HUES6 (cell line): ENCODE results near the gene TMEFF2.

Source experiments
- H3K27ac ChIP-seq: 2 replicates; pipeline ENCODE4 v1.7.0; 2013; ENCODE audit warnings: low read depth, mild to moderate bottlenecking, low read length, inconsistent platforms
- H3K27me3 ChIP-seq: 2 replicates; pipeline ENCODE4 v1.6.1; 2013; ENCODE audit warnings: low read length; ENCODE audit not compliant: control insufficient read depth, insufficient read depth
- H3K36me3 ChIP-seq: 2 replicates; pipeline ENCODE4 v1.6.1; 2013; ENCODE audit warnings: low read length; ENCODE audit not compliant: control insufficient read depth, insufficient read depth
- H3K4me1 ChIP-seq: 2 replicates; pipeline ENCODE4 v1.6.1; 2013; ENCODE audit warnings: low read length; ENCODE audit not compliant: control insufficient read depth, insufficient read depth
- H3K4me3 ChIP-seq: 2 replicates; pipeline ENCODE4 v1.5.1; 2013; ENCODE audit warnings: low read depth, low read length
- H3K9ac ChIP-seq: one replicate; pipeline ENCODE4 v1.6.1; 2013; ENCODE audit warnings: mild to moderate bottlenecking, low read length
- H3K9me3 ChIP-seq: 2 replicates; pipeline ENCODE4 v1.6.1; 2013; ENCODE audit warnings: low read depth, low read length; ENCODE audit not compliant: control insufficient read depth, insufficient read depth

Gene TMEFF2

GRCh38 chr2:191917430-191917881 lies 277.3 kb downstream of the TMEFF2 start:
- no peak overlapping the region for H3K27ac ChIP-seq
- no peaks in the 10 kb centered on the region for H3K36me3 ChIP-seq
- no peaks in the 10 kb centered on the region for H3K27me3 ChIP-seq
- H3K9ac ChIP-seq = no peak overlapping the region
- no peak overlapping the region for H3K4me3 ChIP-seq
- peaks cover 13% of the 10 kb centered on the region for H3K4me1 ChIP-seq
- 0 out of 2 replicates have a peak, but pooled peaks cover 4% of the 10 kb centered on the region for H3K9me3 ChIP-seq

- Histone ChIP-seq H3K36me3 (no peaks in the 10 kb centered on the region), H3K27me3 (no peaks in the 10 kb centered on the region), H3K9me3 (0 out of 2 replicates have a peak, but pooled peaks cover 4% of the 10 kb centered on the region), H3K27ac (no peak overlapping the region), H3K4me1 (peaks cover 13% of the 10 kb centered on the region), H3K9ac (no peak overlapping the region), H3K4me3 (no peak overlapping the region)
Observed at GRCh38 chr2:191916826-191917225, 277.9 kb downstream of the TMEFF2 start.

GRCh38 chr2:191915750-191916149 lies 279.0 kb downstream of the TMEFF2 start:
- peaks cover 13% of the 10 kb centered on the region for H3K4me1 ChIP-seq
- H3K27ac ChIP-seq = no peak overlapping the region
- no peak overlapping the region for H3K4me3 ChIP-seq
- no peaks in the 10 kb centered on the region for H3K9me3 ChIP-seq
- no peaks in the 10 kb centered on the region for H3K36me3 ChIP-seq
- H3K27me3 ChIP-seq = no peaks in the 10 kb centered on the region
- no peak overlapping the region for H3K9ac ChIP-seq

- no peaks in the 10 kb centered on the region for H3K36me3 ChIP-seq
- no peak overlapping the region for H3K9ac ChIP-seq
- no peak overlapping the region for H3K4me3 ChIP-seq
- peaks cover 13% of the 10 kb centered on the region for H3K4me1 ChIP-seq
- no peaks in the 10 kb centered on the region for H3K9me3 ChIP-seq
- H3K27me3 ChIP-seq = no peaks in the 10 kb centered on the region
- no peak overlapping the region for H3K27ac ChIP-seq
Observed at GRCh38 chr2:191913796-191914195, 280.9 kb downstream of the TMEFF2 start.

GRCh38 chr2:191912764-191913163 lies 282.0 kb downstream of the TMEFF2 start:
- H3K9ac ChIP-seq = no peak overlapping the region

GRCh38 chr2:191910518-191910917 lies 284.2 kb downstream of the TMEFF2 start:
- Histone ChIP-seq H3K4me3 (no peak overlapping the region), H3K27me3 (no peaks in the 10 kb centered on the region), H3K36me3 (no peaks in the 10 kb centered on the region), H3K9me3 (no peaks in the 10 kb centered on the region), H3K27ac (0 out of 2 replicates have a peak overlapping the region, but pooled peaks have one; percentile 11), H3K4me1 (peaks cover 5% of the 10 kb centered on the region; the same call in 1 of the 2 replicates), H3K9ac (no peak overlapping the region)

More at GRCh38 chr2:191912764-191913163, 282.0 kb downstream of the TMEFF2 start:
- H3K9me3 ChIP-seq = no peaks in the 10 kb centered on the region
- H3K4me1 ChIP-seq = peaks cover 9% of the 10 kb centered on the region
- H3K4me3 ChIP-seq = no peak overlapping the region
- H3K36me3 ChIP-seq = no peaks in the 10 kb centered on the region
- no peaks in the 10 kb centered on the region for H3K27me3 ChIP-seq
- no peak overlapping the region for H3K27ac ChIP-seq

GRCh38 chr2:191908874-191909273 lies 285.9 kb downstream of the TMEFF2 start:
- Histone ChIP-seq H3K27me3 (no peaks in the 10 kb centered on the region), H3K4me3 (no peak overlapping the region), H3K36me3 (no peaks in the 10 kb centered on the region), H3K9ac (no peak overlapping the region), H3K9me3 (peaks cover 4% of the 10 kb centered on the region; the same call in 1 of the 2 replicates), H3K4me1 (peaks cover 8% of the 10 kb centered on the region; the same call in 1 of the 2 replicates), H3K27ac (no peak overlapping the region)

GRCh38 chr2:191907545-191907944 lies 287.2 kb downstream of the TMEFF2 start:
- H3K4me3 ChIP-seq = no peak overlapping the region
- peaks cover 3% of the 10 kb centered on the region; the same call in 1 of the 2 replicates for H3K4me1 ChIP-seq
- no peak overlapping the region for H3K9ac ChIP-seq
- H3K9me3 ChIP-seq = peaks cover 8% of the 10 kb centered on the region
- no peak overlapping the region for H3K27ac ChIP-seq
- no peaks in the 10 kb centered on the region for H3K27me3 ChIP-seq
- H3K36me3 ChIP-seq = no peaks in the 10 kb centered on the region

- Histone ChIP-seq H3K36me3 (no peaks in the 10 kb centered on the region), H3K9me3 (peaks cover 13% of the 10 kb centered on the region), H3K4me3 (no peak overlapping the region), H3K27ac (no peak overlapping the region), H3K27me3 (no peaks in the 10 kb centered on the region), H3K4me1 (peaks cover 3% of the 10 kb centered on the region; the same call in 1 of the 2 replicates), H3K9ac (no peak overlapping the region)
Observed at GRCh38 chr2:191907091-191907490, 287.6 kb downstream of the TMEFF2 start.

GRCh38 chr2:191905336-191905735 lies 289.4 kb downstream of the TMEFF2 start:
- Histone ChIP-seq H3K9me3 (peaks cover 28% of the 10 kb centered on the region), H3K4me1 (peaks cover 3% of the 10 kb centered on the region; the same call in 1 of the 2 replicates), H3K9ac (no peak overlapping the region), H3K27ac (no peak overlapping the region), H3K27me3 (no peaks in the 10 kb centered on the region), H3K4me3 (no peak overlapping the region), H3K36me3 (no peaks in the 10 kb centered on the region)

- H3K4me3 ChIP-seq = no peak overlapping the region
Observed at GRCh38 chr2:191901031-191901430, 293.7 kb downstream of the TMEFF2 start.

More at GRCh38 chr2:191901031-191901430, 293.7 kb downstream of the TMEFF2 start:
- no peak overlapping the region for H3K27ac ChIP-seq
- H3K27me3 ChIP-seq = no peaks in the 10 kb centered on the region
- H3K9me3 ChIP-seq = peaks cover 36% of the 10 kb centered on the region
- no peak overlapping the region for H3K9ac ChIP-seq
- H3K4me1 ChIP-seq = peaks cover 3% of the 10 kb centered on the region; the same call in 1 of the 2 replicates
- no peaks in the 10 kb centered on the region for H3K36me3 ChIP-seq
